HG02678 (cell line): ENCODE data around the gene KIF26B.

Experiments used
- ATAC-seq: cut with Tn5 transposase; IDR thresholded peaks from one replicate; pipeline ENCODE4 v1.9.1; 2021; ENCODE audit warnings: mild to moderate bottlenecking, moderate library complexity; ENCODE audit not compliant: unreplicated experiment

Gene KIF26B

DNA sequence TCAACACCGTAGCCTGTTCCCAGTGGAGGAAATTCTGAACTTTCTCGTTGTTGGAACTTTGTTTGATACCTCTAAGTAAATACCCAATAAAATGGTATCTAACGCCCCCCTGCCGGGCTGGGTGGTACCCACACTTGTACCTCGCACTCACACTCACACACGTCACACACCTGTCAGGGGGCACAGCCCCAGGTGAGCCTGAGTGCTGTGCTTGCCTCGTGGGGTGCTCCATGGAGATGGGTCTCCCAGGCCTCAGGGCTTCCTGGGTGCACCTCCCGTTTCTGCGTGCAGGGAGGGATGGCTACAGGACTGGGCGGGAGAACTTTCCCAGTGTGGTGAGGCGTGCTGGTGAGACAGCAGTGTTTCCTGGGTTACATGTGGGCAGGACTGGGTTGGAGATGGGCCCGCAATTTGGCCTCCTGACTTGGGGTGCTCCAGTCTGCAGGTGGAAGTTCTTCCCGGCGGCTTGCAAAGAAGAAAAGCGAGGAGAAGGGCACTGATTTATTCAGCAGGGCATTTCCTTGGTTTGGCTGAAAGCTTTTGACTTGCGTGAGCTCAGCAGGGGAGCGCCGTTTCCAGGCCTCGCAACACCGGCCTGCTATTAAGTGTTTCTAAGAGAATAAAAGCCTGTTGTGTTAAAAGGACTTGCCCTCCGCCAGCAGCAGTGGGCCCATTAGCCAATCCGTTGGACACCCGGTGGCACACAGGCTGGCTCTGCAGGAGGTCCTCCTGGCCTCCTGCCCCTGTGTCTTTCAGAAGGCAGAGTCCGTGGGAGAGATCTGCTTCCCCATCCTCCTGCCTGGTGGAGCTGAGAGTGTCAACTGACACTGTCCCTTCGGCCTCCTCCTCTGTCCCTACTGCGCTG lies 79.7 kb downstream of the KIF26B start:
- ATAC-seq: no peak

DNA sequence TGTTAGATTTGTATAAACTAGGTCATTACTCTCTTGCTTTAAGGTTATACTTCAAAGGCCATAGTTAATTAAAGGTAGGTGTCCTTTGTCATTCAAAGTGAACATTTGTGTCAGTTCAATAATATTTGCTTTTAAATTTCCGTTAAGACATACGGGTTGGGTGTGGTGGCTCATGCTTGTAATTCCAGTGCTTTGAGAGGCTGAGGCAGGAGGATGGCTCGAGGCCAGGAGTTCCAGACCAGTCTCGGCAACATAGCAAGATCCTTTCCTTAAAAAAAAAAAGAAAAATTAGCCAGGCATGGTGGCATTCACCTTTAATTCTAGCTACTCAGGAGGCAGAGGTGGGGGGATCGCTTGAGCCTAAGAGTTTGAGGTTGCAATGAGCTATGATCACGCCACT lies 80.4 kb downstream of the KIF26B start:
- no peak for ATAC-seq

DNA sequence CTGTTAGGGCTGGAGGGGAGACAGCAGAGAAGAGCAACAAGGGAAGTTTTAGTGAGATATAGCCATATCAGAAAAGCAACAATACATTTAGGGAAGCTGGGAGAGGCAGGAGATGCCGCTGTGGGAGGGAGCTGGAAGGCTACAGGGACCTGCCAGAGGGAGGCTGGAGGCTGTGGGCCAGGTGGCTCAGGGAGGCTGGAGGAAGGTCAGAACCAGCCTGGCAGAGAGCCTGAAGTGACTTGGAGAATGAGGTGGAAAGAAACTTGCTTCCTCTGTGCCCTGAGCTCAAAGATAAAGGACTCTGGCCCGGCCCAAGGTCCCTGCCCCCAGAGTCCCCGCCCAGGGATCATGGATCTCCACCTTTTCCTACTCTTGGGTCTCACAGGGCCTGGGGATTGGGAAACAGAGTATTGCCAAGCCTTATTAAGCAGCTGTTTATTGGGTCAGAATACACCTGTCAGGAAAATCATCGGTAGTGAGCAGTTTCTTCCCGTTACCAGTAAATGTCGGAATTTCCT lies 85.9 kb downstream of the KIF26B start:
- ATAC-seq: no peak

DNA sequence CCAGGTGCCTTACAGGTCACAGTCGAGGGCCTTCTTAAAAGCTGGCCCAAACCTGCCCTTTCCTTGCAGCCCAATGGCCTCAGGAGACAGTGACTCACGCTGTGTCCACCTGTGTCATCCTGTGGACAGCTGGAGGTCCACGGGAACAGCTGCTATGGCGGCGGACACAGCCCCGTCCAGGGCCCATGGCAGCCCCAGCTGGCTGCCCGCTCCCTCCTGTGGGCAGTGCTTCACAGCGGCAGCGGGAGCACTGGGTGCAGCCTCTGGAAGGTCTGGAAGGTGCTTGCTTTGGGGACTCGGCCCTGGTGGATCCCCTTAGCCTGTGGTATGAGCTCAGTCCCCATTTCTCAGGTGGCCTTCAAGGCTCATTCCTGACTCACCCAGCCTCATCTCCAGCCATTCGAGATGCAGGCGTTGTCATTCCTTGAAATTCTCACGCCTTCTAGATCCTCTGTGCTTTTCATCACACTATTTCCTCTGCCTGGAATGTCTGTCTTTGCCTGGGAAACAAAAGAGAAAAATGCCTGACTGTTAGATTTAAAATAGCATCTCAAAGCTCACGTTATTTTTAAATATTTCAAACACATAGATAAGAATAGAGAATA lies 86.8 kb downstream of the KIF26B start:
- no peak for ATAC-seq

DNA sequence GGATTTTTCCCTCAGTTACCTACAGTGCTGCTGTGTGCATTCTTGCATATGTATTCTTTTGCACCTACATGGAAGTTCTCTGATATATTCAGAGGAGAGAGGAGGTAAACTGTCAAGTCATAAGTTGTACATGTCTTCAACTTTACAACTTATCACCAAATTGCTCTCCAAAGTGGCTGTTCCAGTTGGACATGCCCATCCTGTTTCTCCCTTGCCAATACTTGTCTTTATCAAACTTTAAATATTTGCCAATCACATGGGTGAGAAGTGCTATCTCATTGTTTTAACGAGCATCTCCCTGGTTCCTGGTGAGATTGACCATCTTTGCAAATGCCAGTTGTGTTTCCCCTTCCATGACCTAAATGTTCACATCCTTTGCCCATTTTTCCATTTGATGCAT lies 88.2 kb downstream of the KIF26B start:
- ATAC-seq: no peak

DNA sequence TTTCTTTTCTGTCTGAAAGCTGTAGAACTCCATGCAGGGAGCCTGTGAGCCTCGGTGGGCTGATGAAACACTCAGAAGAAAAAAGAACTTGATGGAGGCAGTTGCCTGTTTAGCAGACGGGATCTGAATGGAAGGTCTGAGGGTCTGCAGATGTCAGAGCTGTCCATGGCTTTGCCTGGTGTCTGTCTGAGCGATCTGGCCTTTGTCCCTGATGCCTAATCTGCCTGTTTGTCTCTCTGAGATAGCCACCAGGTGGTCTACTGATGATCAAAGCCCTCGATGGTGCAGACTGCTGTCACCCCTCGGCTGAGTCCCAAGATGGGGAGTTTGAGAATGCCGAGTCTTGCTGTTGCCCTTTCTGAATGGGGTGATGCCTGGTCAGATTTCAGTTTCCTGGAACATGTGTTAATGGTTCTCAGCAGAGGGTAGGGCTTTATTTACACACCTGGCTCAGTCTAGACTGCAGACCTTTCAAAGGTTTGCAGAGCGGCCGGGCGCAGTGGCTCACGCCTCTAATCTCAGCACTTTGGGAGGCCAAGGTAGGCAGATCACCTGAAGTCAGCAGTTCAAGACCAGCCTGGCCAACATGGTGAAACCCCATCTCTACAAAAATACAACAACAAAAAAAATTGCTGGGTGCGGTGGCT lies 90.4 kb downstream of the KIF26B start:
- no peak for ATAC-seq

DNA sequence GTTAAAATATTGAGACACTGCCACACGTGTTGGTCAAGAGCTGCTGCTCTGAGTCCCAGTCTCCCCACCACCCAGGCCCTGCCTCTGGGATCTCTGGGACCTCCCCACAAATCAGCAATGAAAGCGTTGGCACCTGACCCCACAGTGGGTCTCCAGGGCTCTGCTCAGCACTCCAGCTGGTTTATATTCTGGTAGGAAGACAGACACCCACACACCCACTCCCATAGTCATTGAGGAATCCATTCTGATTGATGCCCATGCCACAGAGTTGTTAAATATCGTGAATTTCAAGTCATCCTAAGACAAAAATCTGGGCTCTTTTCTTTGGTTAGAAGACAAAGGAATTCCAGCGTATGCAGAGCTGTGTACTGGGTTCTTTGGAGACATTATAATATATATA lies 91.6 kb downstream of the KIF26B start:
- no peak for ATAC-seq

DNA sequence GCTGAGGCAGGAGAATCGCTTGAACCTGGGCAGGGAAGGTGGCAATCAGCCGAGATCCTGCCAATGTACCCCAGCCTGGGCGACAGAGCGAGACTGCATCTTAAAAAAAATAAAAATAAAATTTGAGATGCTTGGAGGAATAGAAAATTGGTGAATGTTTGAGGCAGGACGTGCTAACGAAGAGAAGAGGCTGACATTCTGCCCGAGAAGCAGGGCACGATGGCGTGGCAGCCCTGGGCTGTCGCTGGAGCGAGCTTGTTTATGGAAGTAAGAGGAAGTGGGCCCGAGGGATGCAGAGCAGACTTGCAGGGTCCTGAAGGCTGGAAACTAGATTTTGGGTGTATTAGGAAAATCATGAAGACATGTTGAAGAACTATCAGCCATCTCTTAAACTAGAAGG lies 92.6 kb downstream of the KIF26B start:
- no peak for ATAC-seq

DNA sequence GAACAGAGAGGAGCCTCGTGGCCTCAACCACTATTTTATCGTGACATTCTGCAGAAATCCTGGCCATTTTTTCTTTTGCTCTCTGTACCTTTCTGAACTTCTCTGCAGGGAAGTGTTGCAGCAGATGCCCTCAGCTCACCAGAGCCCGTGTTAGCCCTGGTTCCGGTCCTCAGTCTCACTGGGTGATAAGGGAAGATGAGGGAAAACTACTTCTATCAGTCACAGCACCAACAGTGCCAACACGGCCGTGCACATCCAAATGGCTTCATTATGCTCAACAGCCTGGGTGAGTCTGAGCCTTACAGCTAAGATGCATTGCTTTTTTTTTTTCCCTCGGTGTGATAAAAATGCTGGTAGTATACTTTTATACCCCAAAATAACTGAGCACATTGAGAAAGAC lies 93.0 kb downstream of the KIF26B start:
- ATAC-seq: no peak

DNA sequence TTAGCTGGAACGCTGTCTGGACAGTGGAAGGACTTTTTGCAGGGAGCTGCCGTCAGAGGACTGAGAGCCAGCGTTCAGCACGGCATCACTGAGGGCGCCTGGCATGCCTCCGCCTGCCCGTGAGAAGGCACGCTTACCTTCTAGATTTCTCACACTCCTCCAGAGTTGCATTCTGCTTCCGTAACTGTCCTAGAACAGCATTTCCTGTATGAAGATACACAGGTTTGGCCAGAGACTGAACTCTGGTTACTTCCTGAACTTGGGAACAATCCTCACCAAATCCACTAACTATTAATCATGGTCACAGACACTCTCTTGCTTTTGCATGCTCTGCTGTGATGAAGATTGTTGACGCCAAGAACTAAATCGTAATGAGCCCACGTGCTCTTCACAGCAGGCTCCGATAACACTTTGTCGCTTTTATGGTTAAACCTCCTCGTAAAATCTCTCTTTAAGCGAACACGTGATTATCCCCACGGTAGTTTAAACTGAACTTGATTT lies 93.5 kb downstream of the KIF26B start:
- ATAC-seq: no peak

DNA sequence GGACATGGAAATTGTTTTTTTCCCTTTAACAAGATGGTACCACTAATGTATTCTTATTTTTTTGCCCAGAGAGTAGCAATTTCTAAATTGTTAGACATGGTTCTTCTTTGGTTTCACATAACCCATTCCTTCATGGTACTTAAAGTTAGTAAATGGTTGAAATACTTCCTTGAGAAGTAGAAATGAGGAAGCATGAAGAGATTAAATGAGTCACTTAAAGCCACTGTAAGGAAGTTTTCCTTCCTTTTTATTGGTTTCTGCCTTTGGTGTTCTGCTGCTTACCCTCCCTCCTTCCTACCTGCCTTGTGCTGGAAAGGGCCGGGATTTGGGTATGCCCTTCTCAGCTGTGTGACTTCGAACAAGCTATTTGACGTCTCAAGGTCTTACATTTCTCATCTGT lies 101.0 kb downstream of the KIF26B start:
- no peak for ATAC-seq

DNA sequence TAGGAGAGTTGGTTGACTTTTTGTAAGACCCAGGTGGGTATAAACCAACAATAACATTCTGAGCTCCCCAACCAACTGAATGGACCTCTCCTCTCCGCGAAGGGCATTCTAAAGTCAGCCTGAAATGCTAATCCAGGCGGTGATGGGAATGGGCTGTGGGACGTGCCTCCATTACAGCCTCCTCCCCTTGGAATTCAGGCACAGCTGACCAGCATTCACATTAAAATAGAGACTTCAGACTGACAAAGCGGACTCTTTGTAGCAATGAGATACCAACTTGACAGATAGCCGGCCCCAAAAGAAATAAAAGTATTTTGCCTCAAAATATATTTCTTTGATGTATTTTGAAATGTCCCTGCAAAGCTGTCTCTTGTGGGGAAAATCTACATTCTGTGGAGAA lies 101.7 kb downstream of the KIF26B start:
- ATAC-seq: no peak

DNA sequence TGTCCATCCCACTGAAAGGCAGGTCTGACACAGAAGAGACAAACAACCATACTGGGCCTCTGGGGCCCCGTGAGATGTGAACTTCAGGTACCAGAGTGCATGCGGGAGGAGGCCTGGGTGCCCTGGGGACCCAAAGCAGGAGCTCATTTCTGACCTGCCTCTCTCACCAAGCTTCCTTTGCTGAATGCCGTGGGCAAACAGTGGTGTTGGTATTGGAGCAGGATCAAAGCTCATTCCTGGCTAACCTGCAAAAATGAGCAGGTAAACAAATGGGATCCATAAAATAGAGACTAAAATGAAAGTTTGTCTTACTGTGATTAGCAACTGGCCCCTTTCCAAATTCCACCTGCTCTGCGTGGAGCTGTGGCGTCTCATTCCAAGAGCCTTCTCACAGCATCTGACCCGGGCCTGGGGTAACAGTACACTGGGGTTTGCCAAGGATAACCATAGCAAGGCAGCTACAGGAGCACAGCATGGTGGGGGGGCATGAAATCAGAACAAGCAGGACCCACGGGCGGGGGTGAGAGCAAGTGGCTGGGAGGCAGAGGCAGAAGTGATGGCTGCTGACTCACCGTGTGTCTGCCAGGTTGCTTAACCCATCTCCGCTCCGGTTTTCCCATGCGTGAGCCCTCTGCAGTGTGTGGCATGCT lies 103.6 kb downstream of the KIF26B start:
- no peak for ATAC-seq

DNA sequence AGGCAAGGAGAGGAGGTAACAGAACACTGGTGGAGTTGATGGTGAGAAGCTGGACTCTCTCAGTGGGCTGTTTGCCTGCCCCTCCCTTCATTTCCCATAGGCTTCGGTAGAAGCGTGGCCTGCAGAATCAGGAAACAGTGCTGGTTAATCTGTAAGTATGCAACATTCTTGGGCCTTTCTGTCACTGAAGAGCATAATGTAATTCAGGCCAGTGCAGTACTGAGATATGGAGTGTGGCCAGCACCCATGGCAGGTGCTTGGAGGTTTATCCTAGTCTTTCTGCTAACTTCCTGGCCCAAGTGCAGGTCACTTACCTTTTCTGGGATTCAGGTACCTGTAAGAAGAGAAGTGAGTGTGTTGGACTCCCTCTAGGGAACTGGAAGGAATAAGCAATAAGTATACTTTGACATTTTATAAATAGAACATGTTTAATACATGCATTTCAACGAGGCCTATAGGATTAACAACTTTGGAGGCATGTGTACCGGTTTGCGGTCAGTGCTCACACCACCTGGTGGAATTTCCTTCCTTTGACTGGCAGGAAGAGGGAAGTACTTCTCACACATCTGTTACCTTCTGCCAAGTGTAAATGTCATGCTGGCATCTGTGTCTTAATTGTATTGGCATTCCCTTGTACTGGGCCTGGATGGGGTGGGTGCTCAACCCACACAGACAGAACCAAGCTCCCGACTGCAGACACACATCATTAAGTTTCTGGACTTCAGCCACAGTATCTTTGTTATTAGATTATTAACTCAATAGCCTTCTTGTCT lies 105.5 kb downstream of the KIF26B start:
- no peak for ATAC-seq

DNA sequence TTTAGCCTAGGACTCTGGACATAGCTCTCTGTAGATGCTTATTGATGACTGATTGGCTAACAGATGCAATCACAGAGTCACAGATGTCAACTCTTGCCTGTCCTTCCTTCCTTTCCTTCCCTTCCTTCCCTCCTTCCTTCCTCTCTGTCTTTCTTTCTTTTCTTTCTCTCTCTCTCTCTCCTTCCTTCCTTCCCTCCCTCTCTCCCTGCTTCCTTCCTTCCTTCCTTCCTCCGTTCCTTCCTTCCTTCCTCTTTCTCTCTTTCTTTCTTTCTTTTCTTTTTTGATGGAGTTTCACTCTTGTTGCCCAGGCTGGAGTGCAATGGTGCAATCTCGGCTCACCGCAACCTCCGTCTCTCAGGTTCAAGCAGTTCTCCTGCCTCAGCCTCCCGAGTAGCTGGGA lies 106.1 kb downstream of the KIF26B start:
- ATAC-seq: no peak

DNA sequence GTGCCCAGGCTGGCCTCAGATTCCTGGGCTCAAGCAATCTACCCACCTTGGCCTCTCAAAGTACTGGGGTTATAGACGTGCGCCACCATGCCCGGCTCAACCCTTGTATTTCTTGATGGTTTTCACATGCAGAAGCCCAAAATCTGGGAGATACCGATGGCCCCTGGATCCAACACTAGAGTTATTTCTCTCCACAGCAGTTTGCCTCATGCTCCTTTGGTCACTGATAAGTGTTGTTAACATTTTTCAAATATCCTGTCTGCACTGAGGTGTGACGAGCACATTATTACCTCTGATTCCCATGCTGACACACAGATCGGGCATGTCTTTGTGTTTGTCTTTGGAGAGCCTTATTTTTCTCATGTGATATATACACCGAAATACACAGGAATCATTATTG lies 107.0 kb downstream of the KIF26B start:
- ATAC-seq: no peak

DNA sequence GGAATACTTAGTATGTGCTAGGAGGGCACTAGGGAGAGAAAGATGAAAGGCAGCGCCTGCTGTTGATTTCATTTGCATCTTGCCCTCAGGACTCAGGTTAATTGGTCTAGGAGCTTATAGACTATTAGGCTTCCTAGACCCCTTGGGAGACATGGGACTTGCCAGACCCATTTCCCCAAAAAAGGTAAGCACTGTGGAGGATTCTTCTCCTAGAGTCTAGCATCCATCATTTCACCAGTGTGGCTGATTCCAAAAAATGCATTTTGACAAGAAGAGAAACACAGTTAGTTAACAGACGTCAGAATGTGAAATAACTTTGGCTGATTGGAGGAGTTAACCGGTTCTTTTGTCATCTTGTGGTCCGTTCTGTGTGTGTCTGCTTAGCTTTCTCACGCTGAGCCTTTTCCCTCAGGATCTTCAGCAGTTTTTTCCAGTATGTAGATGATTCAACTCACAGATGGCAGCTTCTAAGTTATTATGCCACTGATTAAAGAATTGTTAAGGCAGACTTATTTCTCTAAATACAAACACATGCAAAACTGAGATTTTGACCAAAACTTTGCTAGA lies 108.8 kb downstream of the KIF26B start:
- no peak for ATAC-seq

DNA sequence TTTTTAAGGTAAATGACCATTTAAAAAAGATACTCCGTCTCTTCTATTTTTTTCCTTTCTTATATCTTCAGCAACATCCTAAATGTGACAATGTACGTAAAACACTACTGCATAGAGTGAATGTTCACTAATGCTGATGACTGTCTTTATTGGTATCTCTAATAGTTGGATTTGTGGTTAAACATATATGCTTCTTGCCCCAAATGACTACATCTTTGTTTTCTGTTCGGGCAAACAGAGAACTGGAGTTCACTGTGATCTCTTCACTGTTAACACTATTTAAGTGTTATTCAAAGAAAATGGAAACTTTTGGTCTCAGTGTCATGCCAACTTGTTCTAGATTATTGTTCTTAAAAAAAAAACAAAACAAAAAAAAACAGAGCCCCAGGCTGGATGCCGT lies 109.4 kb downstream of the KIF26B start:
- ATAC-seq: no peak

DNA sequence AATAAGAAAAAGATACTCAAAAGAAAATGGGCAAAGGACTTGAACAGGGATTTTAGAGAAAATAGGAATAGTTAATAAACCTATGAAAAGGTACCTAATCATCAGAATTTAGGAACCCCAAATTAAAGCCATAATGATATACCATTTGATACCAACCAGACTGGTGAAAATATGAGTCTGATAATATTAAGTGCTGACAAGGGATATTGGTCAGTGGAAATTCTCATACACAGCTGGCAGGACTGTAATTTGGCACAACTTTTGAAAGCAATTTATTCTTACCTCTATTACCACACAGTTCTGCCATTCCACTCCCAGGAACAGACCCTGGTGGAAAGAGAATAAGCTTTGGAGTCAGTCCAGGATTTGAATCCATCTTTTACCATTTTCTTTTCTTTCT lies 111.3 kb downstream of the KIF26B start:
- ATAC-seq: no peak

DNA sequence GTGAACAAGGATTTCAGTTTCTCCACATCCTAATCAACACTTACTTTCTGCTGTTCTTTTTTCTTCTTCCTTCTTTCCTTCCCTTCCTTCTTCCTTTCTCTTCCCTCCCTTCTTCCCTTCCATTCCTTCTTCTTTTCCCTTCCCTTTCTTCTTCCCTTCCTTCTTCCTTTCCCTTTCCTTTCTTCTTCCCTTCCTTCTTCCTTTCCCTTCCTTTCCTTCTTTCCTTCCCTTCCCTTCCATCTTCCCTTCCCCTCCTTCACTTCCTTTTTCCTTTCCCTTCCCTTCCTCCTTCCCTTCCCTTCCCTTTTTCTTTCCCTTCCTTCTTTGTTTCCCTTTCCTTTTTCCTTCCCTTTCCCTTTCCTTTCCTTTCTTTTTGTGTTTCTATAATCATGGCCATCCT lies 115.3 kb downstream of the KIF26B start:
- no peak for ATAC-seq
